HG02678 (cell line): ENCODE measurements around the gene TP53I13.
"Not testable (repeated sequence)": the region's sequence is repeated elsewhere in the genome, so short reads cannot be mapped to it uniquely, and the experiment has no call there.

Experiments
- ATAC-seq: cut with Tn5 transposase; IDR thresholded peaks from one replicate; pipeline ENCODE4 v1.9.1; 2021; ENCODE audit warnings: mild to moderate bottlenecking, moderate library complexity; ENCODE audit not compliant: unreplicated experiment

TP53I13 gene

DNA sequence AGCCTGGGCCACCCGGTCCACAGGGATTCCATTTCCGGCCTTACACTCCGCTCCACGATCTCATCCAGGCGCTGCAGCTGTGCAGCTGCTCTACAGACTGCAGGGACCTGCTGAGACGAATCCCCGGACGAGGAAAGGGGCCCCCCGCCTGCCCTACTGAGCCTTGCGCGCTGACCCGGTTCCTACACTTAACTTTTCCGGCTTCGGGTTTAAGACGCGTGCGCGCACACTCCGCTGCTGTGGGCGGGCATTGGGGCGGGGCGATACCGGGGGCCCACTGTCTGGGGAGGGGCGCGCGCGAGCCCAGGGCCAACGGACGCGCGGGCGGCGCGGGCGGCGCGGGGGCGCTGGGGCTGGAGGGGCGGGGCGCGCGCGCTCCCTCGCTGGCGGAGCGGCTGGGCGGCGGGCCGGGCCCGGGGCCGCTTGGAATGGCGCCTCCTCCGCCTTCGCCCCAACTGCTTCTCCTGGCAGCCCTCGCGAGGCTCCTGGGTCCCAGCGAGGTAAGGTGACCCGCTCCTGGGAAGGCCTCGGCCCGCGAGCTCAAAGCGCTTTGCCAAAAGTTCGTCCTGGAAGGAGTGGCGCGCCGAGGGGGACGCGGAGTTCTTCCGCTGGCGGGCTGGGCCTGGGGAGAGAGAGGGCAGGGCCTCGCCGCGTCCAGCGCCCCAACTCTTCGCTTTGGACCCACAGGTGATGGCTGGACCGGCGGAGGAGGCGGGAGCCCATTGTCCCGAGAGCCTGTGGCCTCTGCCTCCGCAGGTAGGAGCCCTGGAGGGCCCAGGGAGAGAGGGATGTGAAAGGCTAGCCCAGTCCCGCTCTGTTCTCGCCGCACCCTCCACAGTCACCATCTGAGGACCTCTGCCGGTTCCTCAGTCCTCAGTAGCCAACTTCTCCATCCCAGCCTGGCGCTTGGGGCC is at the start of gene TP53I13:
Gene TP53I13, plus strand, starts transcription at position 371 of the 914 bp plus-strand sequence. Its CDS starts 58 bp downstream, at position 429.
- peak; percentile 48 for ATAC-seq

DNA sequence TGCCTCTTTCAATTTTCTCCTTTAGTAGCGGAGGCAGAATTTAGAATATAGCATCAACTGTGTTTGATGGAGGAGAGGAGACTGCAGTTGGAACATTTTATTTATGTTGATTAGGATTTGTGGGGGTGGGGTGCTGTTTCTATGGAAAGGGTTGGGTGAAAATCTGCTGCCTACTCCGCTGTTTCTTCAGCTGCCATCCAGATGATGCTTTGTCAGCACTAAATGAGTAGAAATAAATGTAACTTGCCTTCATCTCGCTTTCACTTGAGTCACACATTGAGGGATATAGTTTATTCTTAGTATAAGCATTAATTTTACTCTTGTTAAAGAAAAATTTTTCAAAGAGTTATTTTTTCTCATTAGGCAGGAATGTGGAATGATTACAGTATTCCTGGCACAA is 43.8 kb upstream of the TP53I13 start:
- no peak for ATAC-seq

GRCh38 chr17:29526322-29526721 is 42.2 kb upstream of the TP53I13 start:
- ATAC-seq, result no peak

DNA sequence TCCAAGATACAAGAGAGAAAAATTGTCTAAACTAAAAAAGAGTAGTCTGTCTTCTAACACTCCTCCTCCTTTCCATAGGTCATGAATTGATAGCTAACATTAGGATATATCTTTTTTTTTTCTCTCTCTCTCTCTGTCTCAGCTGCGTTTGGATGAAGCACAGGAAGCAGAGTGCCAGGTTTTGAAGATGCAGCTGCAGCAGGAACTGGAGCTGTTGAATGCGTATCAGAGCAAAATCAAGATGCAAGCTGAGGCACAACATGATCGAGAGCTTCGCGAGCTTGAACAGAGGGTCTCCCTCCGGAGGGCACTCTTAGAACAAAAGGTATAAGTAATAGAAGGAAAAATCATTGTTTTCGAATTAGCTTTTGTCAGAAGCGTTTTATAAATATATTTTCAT is 34.5 kb upstream of the TP53I13 start:
- no peak for ATAC-seq

- ATAC-seq, result no peak
These were observed 24.4 kb upstream of the TP53I13 start for GRCh38 chr17:29544066-29544465.

GRCh38 chr17:29546085-29546484 is 22.4 kb upstream of the TP53I13 start:
- ATAC-seq, result no peak

GRCh38 chr17:29546830-29547229 is 21.7 kb upstream of the TP53I13 start:
- ATAC-seq, result no peak

DNA sequence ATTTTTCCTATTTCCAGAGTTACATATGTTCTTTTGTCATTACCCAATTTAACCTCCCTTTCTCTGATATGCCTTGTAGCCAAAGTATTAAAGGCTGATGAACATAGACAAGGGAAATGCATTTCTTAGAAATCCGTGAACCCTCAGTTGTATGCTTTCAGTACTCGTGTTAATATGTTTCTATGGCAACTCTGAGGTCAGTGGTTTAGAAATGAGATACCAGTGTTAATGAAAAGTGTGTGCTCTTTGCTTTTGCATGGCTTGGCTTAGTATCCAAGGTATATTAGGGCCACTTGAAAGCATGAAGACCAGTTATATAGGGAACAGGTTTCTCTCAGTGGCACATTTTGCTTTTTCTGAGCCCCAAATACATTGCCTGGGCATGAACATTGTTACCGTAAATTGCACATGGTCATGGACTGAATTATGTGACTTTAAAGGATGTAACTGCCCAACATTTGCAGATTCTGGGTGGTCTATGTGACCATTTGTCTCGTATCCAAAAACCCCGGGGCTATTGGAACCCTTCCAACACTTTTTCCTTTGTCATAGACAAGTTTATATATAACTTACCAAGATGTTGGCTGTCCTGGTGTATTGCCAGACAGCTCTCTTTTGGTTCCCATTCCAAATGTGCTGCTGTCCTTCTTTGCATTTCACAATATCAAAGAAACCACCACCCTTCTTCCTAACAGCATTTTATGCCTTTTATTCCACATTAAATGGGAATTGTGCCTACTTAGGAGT is 19.2 kb upstream of the TP53I13 start:
- no peak for ATAC-seq

DNA sequence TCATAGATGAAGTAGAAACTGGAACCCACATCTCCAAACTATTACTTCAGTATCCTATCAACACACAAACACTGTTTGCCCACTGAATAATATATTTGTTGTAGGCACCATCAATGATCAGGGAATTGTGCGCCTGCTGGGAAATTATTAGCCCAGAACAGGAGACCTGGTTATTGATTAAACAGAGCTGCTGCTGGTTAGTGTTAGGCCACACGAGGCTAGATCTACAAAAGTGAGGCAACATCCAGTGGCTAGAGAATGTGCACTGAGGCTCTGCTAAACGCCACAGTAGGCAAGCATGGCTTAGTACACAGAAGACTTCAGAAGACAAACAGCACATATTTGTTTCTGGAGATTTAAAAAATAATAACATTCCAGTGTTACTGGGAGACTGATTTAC is 12.7 kb upstream of the TP53I13 start:
- ATAC-seq, result no peak

DNA sequence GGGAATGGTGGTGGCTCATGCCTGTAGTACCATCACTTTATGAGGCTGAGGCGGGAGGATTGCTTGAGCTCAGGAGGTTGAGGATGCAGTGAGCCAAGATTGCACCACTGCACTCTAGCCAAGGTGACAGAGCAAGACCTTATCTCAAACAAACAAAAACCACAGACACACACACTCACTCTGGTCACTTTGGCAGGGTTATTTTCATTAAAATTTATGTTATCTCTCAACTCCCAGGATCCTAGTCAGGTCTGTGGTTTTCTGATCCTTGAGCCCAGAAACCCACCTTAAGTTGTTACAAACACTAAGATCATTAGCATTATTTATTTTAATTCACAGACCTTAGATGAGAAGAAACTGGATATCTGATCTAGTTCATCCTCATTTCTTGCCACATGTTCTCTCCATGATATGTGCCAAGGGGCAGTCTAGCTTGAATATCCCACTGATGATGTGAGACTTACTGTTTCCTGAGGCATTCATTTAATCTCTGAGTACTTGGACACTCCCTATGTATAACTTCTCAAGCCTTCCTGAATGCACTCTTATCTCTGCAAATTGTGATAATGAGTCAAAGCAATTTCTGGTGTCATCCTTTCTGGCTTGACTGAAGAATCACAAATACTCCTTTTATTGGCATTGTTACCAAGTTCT is 11.3 kb upstream of the TP53I13 start:
- ATAC-seq, result no peak

DNA sequence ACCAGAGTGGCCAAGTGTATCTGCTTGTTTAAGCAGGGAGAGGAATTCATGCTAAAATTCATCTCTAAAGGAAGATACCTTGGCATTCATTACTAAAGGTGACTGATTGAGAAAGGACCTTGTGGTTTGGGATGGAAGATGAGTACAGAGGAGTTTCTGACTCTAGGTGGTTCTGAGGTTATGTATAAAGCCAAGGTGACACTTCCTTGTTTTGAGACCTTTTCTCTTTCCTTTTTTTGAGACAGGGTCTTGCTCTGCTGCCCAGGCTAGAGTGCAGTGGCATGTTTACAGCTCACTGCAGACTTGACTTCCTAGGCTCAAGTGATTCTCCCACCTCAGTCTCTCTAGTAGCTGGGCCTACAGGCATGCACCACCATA is 10.8 kb upstream of the TP53I13 start:
- no peak for ATAC-seq

DNA sequence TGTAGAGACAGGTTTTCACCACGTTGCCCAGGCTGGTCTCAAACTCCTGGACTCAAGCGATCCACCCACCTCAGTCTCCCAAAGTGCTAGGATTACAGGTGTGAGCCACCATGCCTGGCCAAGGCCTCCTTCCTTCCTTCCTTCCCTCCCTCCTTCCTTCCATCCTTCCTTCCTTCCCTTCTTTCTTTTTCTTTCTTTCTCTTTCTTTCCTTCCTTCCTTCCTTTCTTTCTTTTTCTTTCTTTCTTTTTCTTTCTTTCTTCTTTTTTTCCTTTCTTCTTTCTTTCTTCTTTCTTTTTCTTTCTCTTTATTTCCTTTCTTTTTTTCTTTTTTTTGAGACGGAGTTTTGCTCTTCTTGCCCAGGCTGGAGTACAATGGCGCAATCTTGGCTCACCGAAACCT is 10.4 kb upstream of the TP53I13 start:
- not testable (repeated sequence) for ATAC-seq

DNA sequence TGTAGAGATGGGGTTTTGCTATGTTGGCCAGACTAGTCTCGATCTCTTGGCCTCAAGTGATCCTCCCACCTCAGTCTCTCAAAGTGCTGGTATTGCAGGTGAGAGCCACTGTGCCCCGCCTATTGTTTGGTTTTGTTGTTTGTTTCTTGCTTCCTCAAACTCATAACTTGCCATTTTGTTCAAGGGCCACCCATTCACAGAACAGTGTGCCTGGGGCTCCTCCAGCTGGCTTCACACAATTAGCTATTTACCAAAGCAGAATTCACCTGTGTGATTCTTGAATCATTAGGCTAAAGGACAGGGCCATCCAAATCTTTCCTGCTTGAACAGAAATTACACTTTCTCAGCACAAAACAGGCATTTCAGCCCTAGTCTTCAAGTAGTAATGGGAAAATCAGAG is 8.9 kb upstream of the TP53I13 start:
- no peak for ATAC-seq

DNA sequence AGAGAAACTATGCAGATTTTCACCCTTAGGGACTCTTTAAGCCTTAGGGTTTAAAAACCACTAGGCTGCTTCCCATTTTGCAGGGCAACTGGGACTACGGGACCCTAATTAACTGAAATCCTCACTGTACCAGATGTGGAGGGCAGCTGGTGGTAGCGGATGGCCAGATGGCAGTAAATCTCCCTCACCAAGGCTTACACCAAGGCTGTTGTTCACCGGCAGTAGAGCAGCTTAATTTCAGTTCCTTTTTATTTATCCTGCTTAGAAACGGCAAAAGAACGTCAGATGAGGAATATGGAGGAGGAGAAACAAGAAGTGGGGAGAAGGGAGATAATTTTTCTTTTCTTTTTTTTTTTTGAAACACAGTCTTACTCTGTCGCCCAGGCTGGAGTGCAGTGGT is 8.2 kb upstream of the TP53I13 start:
- no peak for ATAC-seq

DNA sequence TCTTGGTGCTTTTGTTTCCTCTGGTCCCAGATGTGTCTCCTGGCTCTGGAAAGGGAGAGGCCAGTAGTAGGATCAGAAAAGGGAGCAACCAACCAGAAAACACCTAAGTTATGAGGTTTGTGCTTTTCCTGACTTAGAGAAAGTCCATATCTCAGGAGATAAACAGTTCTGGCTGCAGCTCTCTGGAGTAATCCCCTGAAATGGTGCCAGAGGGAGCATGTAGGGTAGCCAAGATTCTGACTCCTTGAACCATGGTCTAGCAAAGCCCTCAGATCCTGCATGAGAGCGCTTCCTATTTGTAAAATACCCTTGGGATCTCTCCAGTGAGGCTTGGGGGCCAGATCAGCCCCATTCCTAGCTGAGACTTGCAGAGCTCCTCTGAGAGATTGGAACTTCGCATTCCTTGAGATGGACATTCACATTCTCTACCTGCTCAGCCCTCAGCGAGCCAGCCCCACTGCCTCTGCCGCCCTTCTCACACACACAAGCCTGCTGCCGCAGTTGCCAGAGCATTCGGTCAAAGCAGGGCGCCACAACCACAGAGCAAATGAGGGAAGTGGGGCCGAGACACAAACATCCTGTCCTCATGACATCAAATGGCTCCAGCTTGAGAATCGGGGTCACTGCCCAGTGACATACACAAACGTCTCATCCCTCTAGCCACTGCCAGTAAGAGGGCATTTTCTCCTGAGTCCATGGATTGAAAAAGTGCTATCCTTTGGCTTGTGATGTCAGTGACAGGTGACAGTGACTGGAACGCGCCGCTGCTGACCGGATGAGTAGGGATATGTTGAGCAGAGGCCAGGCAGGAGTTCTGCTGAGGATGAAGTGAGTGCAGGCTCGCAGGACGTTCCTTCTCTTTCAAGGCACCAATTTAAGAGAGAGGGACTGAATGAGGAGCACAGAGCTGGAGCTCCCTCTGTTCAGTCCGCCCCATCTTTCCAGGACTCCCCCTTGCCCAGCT is 6.7 kb upstream of the TP53I13 start:
- ATAC-seq, result no peak

DNA sequence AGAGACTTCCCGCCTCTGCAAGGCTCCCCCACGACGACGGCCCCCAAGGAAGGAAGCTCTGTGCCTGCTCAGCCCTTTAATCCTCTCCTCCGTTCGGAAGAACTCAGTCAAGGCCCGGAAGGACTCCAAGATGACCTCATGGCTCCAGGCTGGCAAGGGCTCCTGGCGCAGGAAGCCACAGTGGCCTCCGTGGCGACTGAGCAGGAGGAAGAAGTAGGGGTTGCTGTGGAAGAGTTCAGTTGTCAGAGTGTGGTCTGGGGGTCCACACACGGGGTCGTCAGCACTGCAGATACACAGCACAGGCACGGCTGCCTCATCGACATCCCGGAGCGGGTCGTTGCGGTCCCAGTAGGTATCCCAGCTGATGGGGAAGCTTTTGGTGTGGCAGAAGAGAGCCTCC is 5.9 kb upstream of the TP53I13 start:
- no peak for ATAC-seq

DNA sequence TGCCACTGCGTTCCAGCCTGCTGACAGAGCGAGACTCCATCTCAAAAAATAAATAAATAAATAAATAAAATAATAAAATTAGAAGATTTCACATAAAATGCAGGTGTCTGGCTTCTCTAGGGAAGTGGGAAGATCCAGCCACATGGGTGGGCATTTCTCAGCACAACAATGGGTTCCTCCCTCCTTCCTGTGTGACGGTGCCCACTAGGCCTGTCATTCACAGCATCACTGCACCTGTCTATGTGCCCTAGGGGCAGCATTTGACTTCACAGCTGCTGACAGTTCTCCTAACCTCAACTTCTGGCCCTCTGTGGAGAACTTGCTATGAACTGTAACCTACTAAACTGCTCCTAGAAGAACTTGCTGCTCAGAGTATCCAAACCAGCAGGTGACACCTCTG is 4.7 kb upstream of the TP53I13 start:
- no peak for ATAC-seq

- ATAC-seq, result no peak
These were observed 2.6 kb upstream of the TP53I13 start for GRCh38 chr17:29565643-29566472.

DNA sequence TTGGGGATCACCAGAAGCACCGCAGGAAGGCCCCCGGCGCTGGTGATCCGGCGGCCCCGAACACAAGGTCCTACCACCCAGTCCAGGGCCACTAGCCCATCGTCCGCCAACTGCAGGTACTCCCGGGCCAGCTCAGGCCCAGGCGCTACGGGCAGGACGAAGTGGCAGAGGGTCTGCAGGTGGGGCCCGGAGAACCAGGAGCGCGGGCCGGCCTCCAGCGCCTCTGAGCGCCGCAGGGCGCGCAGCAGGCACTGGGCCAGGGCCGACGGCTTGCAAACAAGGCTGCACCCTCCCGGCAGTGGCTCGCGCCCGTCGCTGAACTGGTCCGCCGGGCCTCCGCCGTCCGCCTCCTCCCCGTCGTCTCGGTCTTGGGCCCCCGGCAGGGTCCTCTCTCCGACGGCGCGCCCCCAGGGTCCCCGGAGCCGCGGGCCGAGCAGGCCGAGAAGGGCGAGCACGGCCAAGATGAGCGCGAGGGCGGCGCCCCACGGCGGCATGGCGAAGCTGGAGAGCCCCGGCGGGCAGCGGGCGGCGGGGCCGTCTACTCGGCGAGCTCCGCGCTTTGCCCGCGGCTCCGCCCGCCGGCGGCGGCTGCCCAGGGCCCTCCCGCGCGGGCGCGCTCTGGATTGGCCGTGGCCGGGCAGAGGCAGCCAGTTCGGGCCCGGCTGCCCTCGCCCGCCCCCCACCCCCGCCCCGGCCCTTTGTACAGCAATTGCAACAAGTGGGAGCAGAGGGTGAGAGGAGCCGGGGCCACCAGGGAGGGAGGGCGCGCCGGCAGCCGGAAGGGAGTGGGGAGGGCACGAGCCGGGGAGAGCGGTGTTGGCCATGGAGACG is 1.8 kb upstream of the TP53I13 start, which contains the start of gene ABHD15:
Gene ABHD15, minus strand, starts transcription at position 565 of the 831 bp plus-strand sequence. Its CDS starts 71 bp downstream, at position 494.
- ATAC-seq, result peak; percentile 24
